HepG2 (cell line): ENCODE measurements around the gene TBC1D14. TPM values are rescaled to one million over a fixed set of nuclear protein-coding genes. Genes with fewer than 3 reads are reported as not detected.

ENCODE experiments used
- HNF1A ChIP-seq, 2 experiments: sonication (generic) in 1 of 2; formaldehyde crosslinking in 1 of 2; IDR thresholded peaks; 2 replicates each; pipeline versions ENCODE4 v1.4.0 to v1.6.1; 2016 to 2020; ENCODE audit warnings: borderline replicate concordance in 1 of 2, low read depth in 1 of 2, mild to moderate bottlenecking in 1 of 2, missing genetic modification reagents in 1 of 2
- KLF11 ChIP-seq: IDR thresholded peaks from 2 replicates; pipeline ENCODE4 v1.6.1; 2016; ENCODE audit warnings: missing compliant biosample characterization
- PATZ1 ChIP-seq: sonication (generic); formaldehyde crosslinking; IDR thresholded peaks from 2 replicates; pipeline ENCODE4 v1.4.0; 2020; ENCODE audit warnings: missing genetic modification reagents
- REPIN1 ChIP-seq: sonication (generic); formaldehyde crosslinking; IDR thresholded peaks from 2 replicates; pipeline ENCODE4 v1.8.0; 2022; ENCODE audit warnings: missing genetic modification reagents, low read depth, mild to moderate bottlenecking, borderline replicate concordance
- RFX1 ChIP-seq: fragments of 450-650 bp; IDR thresholded peaks from 2 replicates; pipeline ENCODE4 v1.6.1; 2017
- TBX2 ChIP-seq: sonication (generic); formaldehyde crosslinking; IDR thresholded peaks from 2 replicates; pipeline ENCODE4 v1.5.0; 2020; ENCODE audit warnings: missing genetic modification reagents, mild to moderate bottlenecking, borderline replicate concordance
- ZGPAT ChIP-seq: IDR thresholded peaks from 2 replicates; pipeline ENCODE4 v1.6.1; 2016; ENCODE audit warnings: mild to moderate bottlenecking
- ZNF382 ChIP-seq: sonication (generic); formaldehyde crosslinking; IDR thresholded peaks from 2 replicates; pipeline ENCODE4 v1.5.0; 2020; ENCODE audit warnings: missing genetic modification reagents, mild to moderate bottlenecking, borderline replicate concordance
- ZNF430 ChIP-seq: sonication (generic); formaldehyde crosslinking; IDR thresholded peaks from 2 replicates; pipeline ENCODE4 v1.9.0; 2021; ENCODE audit warnings: mild to moderate bottlenecking, missing genetic modification reagents
- ZNF503 ChIP-seq: sonication (generic); formaldehyde crosslinking; IDR thresholded peaks from 2 replicates; pipeline ENCODE4 v1.4.0; 2020; ENCODE audit warnings: missing genetic modification reagents
- ZNF687 ChIP-seq: sonication (generic); formaldehyde crosslinking; IDR thresholded peaks from 2 replicates; pipeline ENCODE4 v1.5.1; 2020; ENCODE audit warnings: mild to moderate bottlenecking, missing genetic modification reagents, moderate library complexity
- ZNF761 ChIP-seq: sonication (generic); formaldehyde crosslinking; conservative IDR thresholded peaks from 2 replicates; pipeline ENCODE4 v1.4.0; 2020; ENCODE audit warnings: mild to moderate bottlenecking, missing genetic modification reagents
- ZSCAN20 ChIP-seq: sonication (generic); formaldehyde crosslinking; IDR thresholded peaks from 2 replicates; pipeline ENCODE4 v1.4.0; 2020; ENCODE audit warnings: missing genetic modification reagents, mild to moderate bottlenecking, borderline replicate concordance
- polyA plus RNA-seq, 8 experiments: library from polyadenylated mRNA; depleted of rRNA in 3 of 8; stranded (reverse) in 7 of 8; unstranded in 1 of 8; fragments of >200 nt; fragmentation: Illumina TruSeq in 4 of 8; extraction: Trizol in 4 of 8; gene quantifications; 2 replicates each; pipeline versions ENCODE4 v1.2.1 to v1.2.3, GENCODE V29; 2011 to 2016; ENCODE audit warnings: low read depth in 4 of 8, missing spikeins in 1 of 8, mixed read lengths in 1 of 8; ENCODE audit not compliant: insufficient read depth in 1 of 8
- total RNA-seq, 5 experiments: library from RNA; depleted of rRNA; stranded (reverse); fragments of >200 nt; fragmentation: Illumina TruSeq; extraction: Trizol; gene quantifications; 2 replicates each; pipeline ENCODE4 v1.2.3, GENCODE V29; 2016; ENCODE audit warnings: low read depth in 1 of 5

TBC1D14 gene
- total and polyA plus RNA-seq, 2 of the 13 experiments (the other 11 are each of a cell fraction or from before 2014, with no cell fraction given), result 29.5 to 46.5 TPM

- TF ChIP-seq REPIN1 (peak; percentile 69), PATZ1 (peak; percentile 57; the same call in 1 of the 2 replicates), ZSCAN20 (CRISPR knock-in tag) (no peak), ZNF687 (CRISPR knock-in tag) (peak; percentile 80), ZNF761 (CRISPR knock-in tag) (0 out of 2 replicates have a peak, but pooled peaks have one; percentile 49), HNF1A (IDR thresholded peaks at IDR 0.05; ENCODE audit: low read depth) (no peak), HNF1A (CRISPR knock-in tag; IDR thresholded peaks at IDR 0.05; ENCODE audit: borderline replicate concordance) (peak; percentile 64), ZNF430 (CRISPR knock-in tag) (peak; percentile 97; the same call in 1 of the 2 replicates), ZNF382 (CRISPR knock-in tag) (no peak), KLF11 (CRISPR knock-in tag) (0 out of 2 replicates have a peak, but pooled peaks have one; percentile 54), RFX1 (peak; percentile 86), ZGPAT (CRISPR knock-in tag) (peak; percentile 51; the same call in 1 of the 2 replicates), ZNF503 (CRISPR knock-in tag) (no peak), TBX2 (peak; percentile 59; the same call in 1 of the 2 replicates)
These were observed 124.8 kb downstream of the TBC1D14 start (continued) for GRCh38 chr4:7034262-7035081.
